GM21423 (cell line): ENCODE data around the gene LMNTD1.
"Not testable (repeated sequence)": the region's sequence is repeated elsewhere in the genome, so short reads cannot be mapped to it uniquely, and the experiment has no call there.

ENCODE experiments used
- ATAC-seq: cut with Tn5 transposase; IDR thresholded peaks from one replicate; pipeline ENCODE4 v1.9.1; 2021; ENCODE audit warnings: mild to moderate bottlenecking, moderate library complexity; ENCODE audit not compliant: unreplicated experiment

The LMNTD1 gene

GRCh38 chr12:25433581-25434325 lies 119.3 kb downstream of the LMNTD1 start:
- no peak for ATAC-seq

DNA sequence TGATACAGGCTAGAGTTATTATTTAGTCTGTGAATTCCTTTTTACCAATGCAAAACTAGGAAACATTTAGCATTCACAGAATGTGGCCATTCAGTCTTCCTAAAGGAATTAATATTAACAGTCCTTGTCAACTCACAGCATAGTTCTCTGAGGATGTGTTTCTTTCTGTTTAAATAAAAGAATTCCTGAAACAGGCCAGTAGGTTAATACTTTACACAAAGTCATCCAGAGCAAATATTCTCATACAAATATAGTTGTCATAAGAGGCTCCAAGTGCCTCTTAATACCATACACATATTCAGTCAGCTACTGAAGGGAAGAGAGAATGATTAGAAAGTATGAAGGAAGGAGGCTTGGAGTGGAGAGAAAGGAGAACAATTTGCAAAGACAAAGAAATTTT lies 120.1 kb downstream of the LMNTD1 start:
- ATAC-seq: no peak

DNA sequence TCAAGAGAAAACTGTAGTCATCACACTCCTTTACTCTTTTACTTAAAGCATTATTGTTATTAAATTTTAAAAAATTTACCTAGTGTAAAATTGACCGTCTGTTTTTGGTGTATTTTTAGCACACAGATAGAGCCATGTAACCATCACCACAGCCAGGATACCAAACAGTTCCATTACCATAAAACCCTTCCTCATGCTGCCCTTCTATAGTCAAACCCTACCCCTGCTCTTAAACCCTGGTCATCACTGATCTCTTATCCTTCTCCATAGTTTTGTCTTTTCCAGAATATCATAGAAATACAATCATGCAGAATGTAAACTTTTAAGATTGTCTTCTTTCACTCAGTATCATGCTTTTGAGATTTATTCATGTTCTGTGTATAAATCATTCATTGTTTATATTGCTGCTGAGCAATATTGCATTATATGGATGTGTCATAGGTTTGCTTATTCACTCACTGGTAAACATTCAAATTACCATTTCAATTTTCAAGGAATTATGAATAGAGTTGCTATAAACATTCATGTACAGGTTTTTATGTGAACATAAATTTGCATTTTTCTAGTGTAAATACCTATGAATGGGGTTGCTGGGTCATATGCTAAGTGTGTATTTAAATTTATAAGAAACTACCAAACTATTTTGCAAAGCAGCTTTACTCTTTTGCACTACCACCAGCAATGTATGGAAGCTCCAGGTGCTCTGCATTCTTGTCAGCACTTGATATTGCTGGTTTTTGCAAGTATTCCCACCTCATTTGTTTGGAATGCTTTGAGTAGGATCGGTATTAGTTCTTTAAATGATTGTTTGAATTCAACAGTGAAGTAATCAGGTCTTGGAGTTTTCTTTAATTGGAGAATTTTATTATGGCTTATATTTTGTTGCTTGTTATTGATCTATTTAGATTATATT lies 125.5 kb downstream of the LMNTD1 start:
- no peak for ATAC-seq

DNA sequence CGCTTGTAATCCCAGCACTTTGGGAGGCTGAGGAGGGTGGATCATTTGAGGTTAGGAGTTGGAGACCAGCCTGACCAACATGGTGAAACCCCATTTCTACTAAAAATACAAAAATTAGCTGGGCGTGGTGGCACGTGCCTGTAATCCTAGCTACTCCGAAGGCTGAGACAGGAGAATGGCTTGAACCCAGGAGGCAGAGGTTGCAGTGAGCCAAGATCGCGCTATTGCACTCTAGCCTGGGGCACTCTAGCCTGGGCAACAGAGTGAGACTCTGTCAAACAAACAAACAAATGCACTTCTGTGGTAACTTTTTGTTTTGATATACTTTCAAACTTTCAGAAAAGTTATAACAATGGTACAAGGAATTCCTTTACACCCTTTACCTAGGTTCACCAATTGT lies 126.3 kb downstream of the LMNTD1 start:
- ATAC-seq: not testable (repeated sequence)
